GM12864 (cell line): ENCODE measurements around the gene TAL1.

Experiments used
- DNase-seq: peaks from one replicate; pipeline ENCODE4 v3.0.0-alpha.2; 2011; ENCODE audit warnings: low read depth
- H3K4me3 ChIP-seq: 2 replicates; pipeline ENCODE4 v1.5.1; 2011; ENCODE audit warnings: mild to moderate bottlenecking, low read depth, low read length, control low read depth
- CTCF ChIP-seq: IDR thresholded peaks from 2 replicates; pipeline ENCODE4 v1.5.1; 2011; ENCODE audit warnings: low read depth, mild to moderate bottlenecking, moderate library complexity, low read length, control low read depth, inconsistent platforms; ENCODE audit errors: missing control alignments

Gene TAL1

DNA sequence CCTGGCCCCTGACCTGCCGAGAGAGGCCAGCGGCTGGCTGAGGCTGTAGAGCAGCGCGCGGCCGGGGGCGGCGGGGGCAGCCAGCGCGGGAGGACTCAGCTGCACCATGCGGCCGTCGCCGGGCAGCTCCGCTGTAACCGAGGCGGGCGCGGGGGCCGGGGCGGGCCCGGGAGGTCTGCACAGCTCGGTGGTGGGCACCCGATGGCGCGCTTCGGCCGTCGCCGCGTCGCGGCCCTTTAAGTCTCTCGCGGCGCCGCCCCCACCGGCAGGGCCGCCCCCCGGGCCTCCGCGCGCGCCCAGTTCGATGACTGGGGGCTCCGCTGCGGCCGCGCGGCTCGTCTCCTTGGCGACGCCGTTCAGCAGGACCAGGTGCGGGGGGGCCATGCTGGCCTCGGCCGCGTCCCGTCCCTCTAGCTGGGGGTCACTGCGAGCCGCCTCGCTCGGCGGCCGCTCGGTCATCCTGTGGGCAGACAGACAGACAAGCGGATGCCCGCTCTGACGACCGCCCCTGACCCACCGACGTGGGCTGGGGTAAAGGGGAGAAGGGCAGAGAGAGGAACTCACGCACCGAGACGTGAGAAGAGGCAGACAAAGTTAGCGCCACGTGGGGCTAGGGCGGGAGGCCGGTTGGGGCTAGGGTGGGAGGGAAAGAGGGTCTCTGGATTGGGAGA, 6.5 kb downstream of the TAL1 start:
- TF ChIP-seq CTCF, result no peak
- H3K4me3 ChIP-seq, result no peak overlapping the region
- no peak for DNase-seq

- no peak for DNase-seq
- no peak overlapping the region for H3K4me3 ChIP-seq
- TF ChIP-seq CTCF, result no peak
Observed at GRCh38 chr1:47224676-47225399, 7.2 kb downstream of the TAL1 start.

- no peak for DNase-seq
- no peak for TF ChIP-seq CTCF
- no peak overlapping the region for H3K4me3 ChIP-seq
Observed at GRCh38 chr1:47223921-47224675, 7.9 kb downstream of the TAL1 start.

DNA sequence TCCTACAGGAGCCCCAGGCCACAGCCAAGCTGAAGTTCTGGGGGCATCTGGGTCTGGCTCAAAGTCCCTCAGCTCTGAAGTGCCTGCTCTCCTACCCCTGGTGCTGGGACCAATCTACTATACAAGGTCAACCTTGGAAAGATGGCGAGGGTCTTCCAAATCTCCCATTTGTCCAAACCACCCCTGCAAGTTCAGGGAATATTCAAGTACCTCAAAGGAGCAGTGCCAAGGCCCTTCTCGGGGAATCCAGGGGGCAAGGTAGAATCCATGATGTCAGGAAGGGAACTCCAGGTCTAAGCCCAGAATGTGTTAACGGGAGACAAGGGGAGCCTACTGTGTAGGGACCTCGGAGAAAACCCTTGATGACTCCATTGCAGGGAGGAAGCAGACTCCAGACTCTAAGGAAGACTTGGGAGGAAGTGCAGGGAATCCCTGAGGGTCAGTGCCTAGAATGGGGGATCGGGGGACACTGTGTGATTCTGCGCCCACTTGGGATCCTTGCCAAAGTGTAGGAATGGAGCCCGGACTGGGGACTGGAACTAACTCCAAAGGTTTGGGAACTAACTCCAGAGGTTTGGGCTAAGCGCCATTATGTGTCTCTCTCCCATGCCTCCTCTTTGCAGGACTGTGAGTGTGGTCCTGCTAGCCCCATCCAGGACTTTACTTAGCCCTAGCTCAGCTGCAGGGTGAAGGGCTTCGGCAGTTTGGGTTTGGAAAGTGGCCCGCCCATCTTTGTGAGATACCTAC, 8.7 kb downstream of the TAL1 start:
- no peak for DNase-seq
- no peak for TF ChIP-seq CTCF
- no peak overlapping the region for H3K4me3 ChIP-seq

DNA sequence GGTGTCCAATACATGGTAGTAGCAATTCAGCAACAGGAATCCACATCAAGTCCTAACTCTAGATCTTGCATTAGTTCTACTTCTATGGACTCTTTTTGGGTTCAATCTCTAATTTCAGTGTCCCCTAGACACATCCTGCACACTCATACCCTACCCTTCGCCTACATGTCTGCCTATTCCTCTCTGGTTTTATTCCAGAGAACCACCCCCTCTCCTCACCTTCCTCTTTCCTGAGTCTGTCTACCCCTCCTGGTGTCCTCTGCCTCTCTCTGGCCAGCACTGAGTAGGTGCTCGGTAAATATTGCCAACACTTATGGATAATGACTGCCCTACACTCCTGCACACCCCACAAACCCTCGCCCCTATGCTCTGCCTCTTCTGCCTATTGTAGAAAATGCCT, 9.5 kb downstream of the TAL1 start:
- TF ChIP-seq CTCF, result no peak
- DNase-seq, result no peak
- no peak overlapping the region for H3K4me3 ChIP-seq

GRCh38 chr1:47219590-47220220, 12.3 kb downstream of the TAL1 start:
- no peak overlapping the region for H3K4me3 ChIP-seq
- no peak for DNase-seq
- no peak for TF ChIP-seq CTCF
